Glutamatergic neuron (in vitro differentiated cells): ENCODE results near the gene AFAP1. TPM values are rescaled to one million over a fixed set of nuclear protein-coding genes. Genes with fewer than 3 reads are reported as not detected.

Source experiments
- DNase-seq: peaks from one replicate; pipeline ENCODE4 v3.0.0; 2022
- H3K27ac Mint-ChIP-seq: one replicate; pipeline ENCODE4 v1.8.0; 2020; ENCODE audit warnings: mild to moderate bottlenecking, mixed read lengths, inconsistent platforms; ENCODE audit not compliant: unreplicated experiment
- H3K27me3 Mint-ChIP-seq: one replicate; pipeline ENCODE4 v1.8.0; 2020; ENCODE audit warnings: mild to moderate bottlenecking, moderate library complexity, mixed read lengths, inconsistent platforms; ENCODE audit not compliant: unreplicated experiment
- H3K36me3 Mint-ChIP-seq: one replicate; pipeline ENCODE4 v1.8.0; 2020; ENCODE audit warnings: mild to moderate bottlenecking, mixed read lengths, inconsistent platforms; ENCODE audit not compliant: unreplicated experiment
- H3K4me1 Mint-ChIP-seq: one replicate; pipeline ENCODE4 v1.8.0; 2020; ENCODE audit warnings: mild to moderate bottlenecking, low read depth, mixed read lengths, inconsistent platforms; ENCODE audit not compliant: unreplicated experiment
- H3K4me3 Mint-ChIP-seq: one replicate; pipeline ENCODE4 v1.8.0; 2020; ENCODE audit warnings: mild to moderate bottlenecking, mixed read lengths, inconsistent platforms; ENCODE audit not compliant: unreplicated experiment
- H3K9me3 Mint-ChIP-seq: one replicate; pipeline ENCODE4 v1.8.0; 2020; ENCODE audit warnings: mild to moderate bottlenecking, moderate library complexity, mixed read lengths, inconsistent platforms; ENCODE audit not compliant: unreplicated experiment
- total RNA-seq: library from RNA; stranded (reverse); fragmentation: NEBNext Ultra II Directional; extraction: Animal tissue kit (Norgen Biotek cat#: 25700); gene quantifications from one replicate; pipeline ENCODE4 v1.2.1, GENCODE V29; 2021; ENCODE audit not compliant: unreplicated experiment
- TF ChIP-seq, protein P1 (sequence below): fragments of 200-600 bp; sonication (generic); IDR thresholded peaks from one replicate; pipeline ENCODE4 v1.5.0; 2021; ENCODE audit not compliant: partially characterized antibody, unreplicated experiment

AFAP1 gene
- total RNA-seq, 1 donor from 2014 or later: 528 TPM

DNA sequence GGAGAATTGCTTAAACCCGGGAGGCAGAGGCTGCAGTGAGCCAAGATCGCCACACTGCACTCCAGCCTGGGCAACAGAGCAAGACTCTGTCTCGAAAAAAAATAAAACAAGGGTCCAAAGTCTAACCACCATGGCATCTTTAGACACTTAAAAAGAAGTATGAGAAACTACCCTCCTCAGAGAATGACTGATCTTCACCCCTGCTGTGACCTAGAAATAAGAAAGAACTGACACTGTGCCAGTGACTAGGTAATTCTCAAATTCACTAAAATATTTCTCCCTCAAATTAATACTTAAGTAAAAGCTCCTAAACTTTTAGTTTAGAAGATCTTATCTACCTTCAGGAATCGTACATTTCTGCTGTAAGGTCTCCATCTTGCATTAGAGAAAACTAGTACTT is 80.3 kb downstream of the AFAP1 start:
- peaks cover 86% of the 10 kb centered on the region for H3K4me1 Mint-ChIP-seq
- peak overlapping the region; percentile 38 for H3K4me3 Mint-ChIP-seq
- no peak for DNase-seq
- H3K27me3 Mint-ChIP-seq: peaks cover 47% of the 10 kb centered on the region
- peaks cover 9% of the 10 kb centered on the region for H3K36me3 Mint-ChIP-seq
- TF ChIP-seq, protein P1, sequence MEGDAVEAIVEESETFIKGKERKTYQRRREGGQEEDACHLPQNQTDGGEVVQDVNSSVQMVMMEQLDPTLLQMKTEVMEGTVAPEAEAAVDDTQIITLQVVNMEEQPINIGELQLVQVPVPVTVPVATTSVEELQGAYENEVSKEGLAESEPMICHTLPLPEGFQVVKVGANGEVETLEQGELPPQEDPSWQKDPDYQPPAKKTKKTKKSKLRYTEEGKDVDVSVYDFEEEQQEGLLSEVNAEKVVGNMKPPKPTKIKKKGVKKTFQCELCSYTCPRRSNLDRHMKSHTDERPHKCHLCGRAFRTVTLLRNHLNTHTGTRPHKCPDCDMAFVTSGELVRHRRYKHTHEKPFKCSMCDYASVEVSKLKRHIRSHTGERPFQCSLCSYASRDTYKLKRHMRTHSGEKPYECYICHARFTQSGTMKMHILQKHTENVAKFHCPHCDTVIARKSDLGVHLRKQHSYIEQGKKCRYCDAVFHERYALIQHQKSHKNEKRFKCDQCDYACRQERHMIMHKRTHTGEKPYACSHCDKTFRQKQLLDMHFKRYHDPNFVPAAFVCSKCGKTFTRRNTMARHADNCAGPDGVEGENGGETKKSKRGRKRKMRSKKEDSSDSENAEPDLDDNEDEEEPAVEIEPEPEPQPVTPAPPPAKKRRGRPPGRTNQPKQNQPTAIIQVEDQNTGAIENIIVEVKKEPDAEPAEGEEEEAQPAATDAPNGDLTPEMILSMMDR: no peak
- peaks cover 61% of the 10 kb centered on the region for H3K9me3 Mint-ChIP-seq
- no peak overlapping the region for H3K27ac Mint-ChIP-seq

- Mint-ChIP-seq H3K27ac (peak overlapping the region; percentile 54), H3K27me3 (peaks cover 47% of the 10 kb centered on the region), H3K36me3 (peaks cover 17% of the 10 kb centered on the region), H3K4me3 (peak overlapping the region; percentile 36), H3K4me1 (peaks cover 87% of the 10 kb centered on the region), H3K9me3 (peaks cover 62% of the 10 kb centered on the region)
- DNase-seq: no peak
- TF ChIP-seq, protein P1: no peak
Observed at GRCh38 chr4:7858498-7858897, 81.2 kb downstream of the AFAP1 start.

GRCh38 chr4:7857993-7858392 is 81.7 kb downstream of the AFAP1 start:
- H3K27ac Mint-ChIP-seq: peak overlapping the region; percentile 54
- DNase-seq: no peak
- peaks cover 62% of the 10 kb centered on the region for H3K9me3 Mint-ChIP-seq
- H3K4me1 Mint-ChIP-seq: peaks cover 83% of the 10 kb centered on the region
- H3K4me3 Mint-ChIP-seq: peak overlapping the region; percentile 36
- TF ChIP-seq, protein P1: no peak
- H3K27me3 Mint-ChIP-seq: peaks cover 45% of the 10 kb centered on the region
- peaks cover 20% of the 10 kb centered on the region for H3K36me3 Mint-ChIP-seq

GRCh38 chr4:7857238-7857701 is 82.4 kb downstream of the AFAP1 start:
- TF ChIP-seq, protein P1: no peak
- Mint-ChIP-seq H3K36me3 (peaks cover 20% of the 10 kb centered on the region), H3K27ac (peak overlapping the region; percentile 80), H3K4me1 (peaks cover 79% of the 10 kb centered on the region), H3K4me3 (peak overlapping the region; percentile 75), H3K9me3 (peaks cover 61% of the 10 kb centered on the region), H3K27me3 (peaks cover 47% of the 10 kb centered on the region)
- no peak for DNase-seq

GRCh38 chr4:7855731-7856130 is 83.9 kb downstream of the AFAP1 start:
- peaks cover 78% of the 10 kb centered on the region for H3K4me1 Mint-ChIP-seq
- TF ChIP-seq, protein P1: no peak
- H3K9me3 Mint-ChIP-seq: peaks cover 56% of the 10 kb centered on the region
- no peak for DNase-seq
- H3K36me3 Mint-ChIP-seq: peaks cover 25% of the 10 kb centered on the region
- H3K27ac Mint-ChIP-seq: peak overlapping the region; percentile 88
- H3K4me3 Mint-ChIP-seq: peak overlapping the region; percentile 63
- H3K27me3 Mint-ChIP-seq: peaks cover 56% of the 10 kb centered on the region
